Spleen (tissue), 7 donors: ENCODE measurements around the gene PRSS21.

ENCODE experiments used
- POLR2A ChIP-seq, 3 donors: fragments of 450-650 bp; IDR thresholded peaks; one replicate each; pipeline ENCODE4 v1.5.1; 2017; ENCODE audit warnings: antibody characterized with exemption in 3 of 3, mild to moderate bottlenecking in 1 of 3
- POLR2AphosphoS5 ChIP-seq, 3 donors: sonication (generic); formaldehyde crosslinking; IDR thresholded peaks; one replicate each; pipeline ENCODE4 v1.5.1; 2017; ENCODE audit warnings: antibody characterized with exemption in 3 of 3
- TF ChIP-seq, protein P1 (sequence below), 11 experiments: fragments of 200-600 bp in 7 of 11; fragments of 450-650 bp in 4 of 11; sonication (generic) in 4 of 11; IDR thresholded peaks in 8 of 11; conservative IDR thresholded peaks in 3 of 11; 1 replicate in 7 of 11; 2 replicates in 4 of 11; pipeline versions ENCODE4 v1.4.0 to v1.8.0; 2016 to 2021; ENCODE audit warnings: antibody characterized with exemption in 11 of 11, inconsistent platforms in 4 of 11, mild to moderate bottlenecking in 1 of 11
- donor health status: DM: no; HTN: no; CAD: no; lungs with moderate emphysema.
- donor health status: DM: no; HTN: no; CAD: no.
- donor health status: DM: no; HTN: no; CAD: no.

DNA sequence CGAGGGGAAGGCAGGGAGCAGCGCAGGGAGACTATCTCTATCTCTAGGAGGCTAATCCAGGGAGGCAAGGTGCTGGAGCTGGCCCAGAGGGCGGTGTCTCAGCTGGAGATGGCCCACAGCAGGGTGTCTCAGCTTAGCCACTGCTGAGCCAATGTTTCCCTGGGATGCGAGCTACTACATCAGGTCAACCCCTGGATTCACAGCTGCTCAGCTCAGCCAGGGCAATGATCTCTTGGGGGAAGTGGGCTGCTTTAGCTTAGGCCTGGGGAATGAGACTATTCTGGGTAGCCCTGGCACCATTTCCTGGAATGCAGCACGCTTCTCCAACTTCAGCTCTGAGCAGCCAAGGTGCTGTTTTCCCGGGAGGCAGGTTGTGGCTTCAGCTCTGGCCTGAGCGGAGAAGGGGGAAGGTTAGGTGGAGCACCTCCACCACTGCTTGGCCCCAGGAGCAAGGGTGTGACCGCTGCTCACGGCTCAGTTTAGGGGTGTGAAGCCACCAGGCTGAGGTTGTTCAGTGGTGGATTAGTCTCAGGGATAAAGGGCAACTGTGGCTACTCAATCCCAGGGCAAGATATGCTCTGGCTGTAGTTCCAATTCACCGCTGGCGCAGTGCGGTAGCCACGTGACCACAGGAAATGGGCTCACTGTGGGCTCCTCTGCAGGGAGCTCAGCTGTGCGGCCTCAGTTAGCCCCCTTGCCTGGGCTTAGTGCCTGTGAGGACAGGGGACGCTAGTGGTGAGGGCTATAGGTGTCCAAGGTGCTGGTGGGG is 5.2 kb upstream of the PRSS21 start:
- TF ChIP-seq, protein P1, sequence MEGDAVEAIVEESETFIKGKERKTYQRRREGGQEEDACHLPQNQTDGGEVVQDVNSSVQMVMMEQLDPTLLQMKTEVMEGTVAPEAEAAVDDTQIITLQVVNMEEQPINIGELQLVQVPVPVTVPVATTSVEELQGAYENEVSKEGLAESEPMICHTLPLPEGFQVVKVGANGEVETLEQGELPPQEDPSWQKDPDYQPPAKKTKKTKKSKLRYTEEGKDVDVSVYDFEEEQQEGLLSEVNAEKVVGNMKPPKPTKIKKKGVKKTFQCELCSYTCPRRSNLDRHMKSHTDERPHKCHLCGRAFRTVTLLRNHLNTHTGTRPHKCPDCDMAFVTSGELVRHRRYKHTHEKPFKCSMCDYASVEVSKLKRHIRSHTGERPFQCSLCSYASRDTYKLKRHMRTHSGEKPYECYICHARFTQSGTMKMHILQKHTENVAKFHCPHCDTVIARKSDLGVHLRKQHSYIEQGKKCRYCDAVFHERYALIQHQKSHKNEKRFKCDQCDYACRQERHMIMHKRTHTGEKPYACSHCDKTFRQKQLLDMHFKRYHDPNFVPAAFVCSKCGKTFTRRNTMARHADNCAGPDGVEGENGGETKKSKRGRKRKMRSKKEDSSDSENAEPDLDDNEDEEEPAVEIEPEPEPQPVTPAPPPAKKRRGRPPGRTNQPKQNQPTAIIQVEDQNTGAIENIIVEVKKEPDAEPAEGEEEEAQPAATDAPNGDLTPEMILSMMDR (IDR thresholded peaks at IDR 0.05 in 8 of 11, conservative IDR thresholded peaks at IDR 0.05 in 3 of 11), result no peak
- no peak for TF ChIP-seq POLR2A (IDR thresholded peaks at IDR 0.05)
- TF ChIP-seq POLR2AphosphoS5 (IDR thresholded peaks at IDR 0.05), result no peak
